Measurements from ENCODE around the gene ATP11A.
"Not testable (repeated sequence)": the region's sequence is repeated elsewhere in the genome, so short reads cannot be mapped to it uniquely, and the experiment has no call there.

Gene ATP11A

GRCh38 chr13:112785483-112785856 lies 95.6 kb downstream of the ATP11A start:
- TF ChIP-seq CTCF (IDR thresholded peaks at IDR 0.05; ENCODE audit: borderline replicate concordance, extremely low read depth, low read length, poor library complexity, severe bottlenecking) (no peak), EZH2 (IDR thresholded peaks at IDR 0.05; ENCODE audit: borderline replicate concordance, low read depth, low read length, severe bottlenecking) (no peak)

GRCh38 chr13:112786810-112787209 lies 97.0 kb downstream of the ATP11A start:
- H3K27ac ChIP-seq (ENCODE audit: low read length); ATAC-seq (ENCODE audit: insufficient read depth, low read depth); H3K9me3 ChIP-seq (ENCODE audit: insufficient read depth, low read length, severe bottlenecking); H3K4me1 ChIP-seq (ENCODE audit: insufficient read depth, low read length); H3K9ac ChIP-seq (ENCODE audit: low read depth, low read length); DNase-seq; H3K27me3 ChIP-seq (ENCODE audit: insufficient read depth, low read length, poor library complexity); H3K4me2 ChIP-seq (ENCODE audit: insufficient read depth, low read length); H3K4me3 ChIP-seq (ENCODE audit: low read depth in 1 of 2, low read length in 2 of 2); H2AFZ ChIP-seq (ENCODE audit: low read depth, low read length): not testable (repeated sequence)
- H3K36me3 ChIP-seq (ENCODE audit: insufficient read depth, low read length): peaks cover 40% of the 10 kb centered on the region
- peaks cover 24% of the 10 kb centered on the region; the same call in 1 of the 2 replicates for H3K79me2 ChIP-seq (ENCODE audit: insufficient read depth, low read length)
- peaks cover 40% of the 10 kb centered on the region for H4K20me1 ChIP-seq (ENCODE audit: insufficient read depth, low read length)

More at GRCh38 chr13:112785483-112785856, 95.6 kb downstream of the ATP11A start:
- Histone ChIP-seq H3K4me1 (ENCODE audit: insufficient read depth, low read length) (no peaks in the 10 kb centered on the region), H2AFZ (ENCODE audit: low read depth, low read length) (no peak overlapping the region), H3K4me3 (ENCODE audit: low read depth in 1 of 2, low read length in 2 of 2) (no peak overlapping the region), H3K9ac (ENCODE audit: low read depth, low read length) (no peak overlapping the region), H3K79me2 (ENCODE audit: insufficient read depth, low read length) (peaks cover 37% of the 10 kb centered on the region), H3K36me3 (ENCODE audit: insufficient read depth, low read length) (peaks cover 29% of the 10 kb centered on the region), H3K9me3 (ENCODE audit: insufficient read depth, low read length, severe bottlenecking) (no peaks in the 10 kb centered on the region), H3K27ac (ENCODE audit: low read length) (no peak overlapping the region), H3K4me2 (ENCODE audit: insufficient read depth, low read length) (no peak overlapping the region), H4K20me1 (ENCODE audit: insufficient read depth, low read length) (peaks cover 47% of the 10 kb centered on the region), H3K27me3 (ENCODE audit: insufficient read depth, low read length, poor library complexity) (no peaks in the 10 kb centered on the region)
- ATAC-seq (ENCODE audit: insufficient read depth, low read depth): no peak
- DNase-seq: no peak

- H3K27me3 ChIP-seq (ENCODE audit: insufficient read depth, low read length, poor library complexity): no peaks in the 10 kb centered on the region
- H3K4me3 ChIP-seq (ENCODE audit: low read depth in 1 of 2, low read length in 2 of 2): no peak overlapping the region
- no peak overlapping the region for H2AFZ ChIP-seq (ENCODE audit: low read depth, low read length)
- no peaks in the 10 kb centered on the region for H3K4me1 ChIP-seq (ENCODE audit: insufficient read depth, low read length)
- no peaks in the 10 kb centered on the region for H3K79me2 ChIP-seq (ENCODE audit: insufficient read depth, low read length)
- no peak overlapping the region for H3K4me2 ChIP-seq (ENCODE audit: insufficient read depth, low read length)
- DNase-seq: no peak
- peaks cover 45% of the 10 kb centered on the region for H3K36me3 ChIP-seq (ENCODE audit: insufficient read depth, low read length)
- ATAC-seq (ENCODE audit: insufficient read depth, low read depth): no peak
- TF ChIP-seq EZH2 (IDR thresholded peaks at IDR 0.05; ENCODE audit: borderline replicate concordance, low read depth, low read length, severe bottlenecking) (no peak), CTCF (IDR thresholded peaks at IDR 0.05; ENCODE audit: borderline replicate concordance, extremely low read depth, low read length, poor library complexity, severe bottlenecking) (no peak)
- peaks cover 10% of the 10 kb centered on the region for H4K20me1 ChIP-seq (ENCODE audit: insufficient read depth, low read length)
- no peak overlapping the region for H3K27ac ChIP-seq (ENCODE audit: low read length)
- H3K9me3 ChIP-seq (ENCODE audit: insufficient read depth, low read length, severe bottlenecking): no peaks in the 10 kb centered on the region
- H3K9ac ChIP-seq (ENCODE audit: low read depth, low read length): no peak overlapping the region
Measured at GRCh38 chr13:112790735-112791641, 101.2 kb downstream of the ATP11A start.

GRCh38 chr13:112791663-112792440 lies 102.0 kb downstream of the ATP11A start:
- TF ChIP-seq CTCF (IDR thresholded peaks at IDR 0.05; ENCODE audit: borderline replicate concordance, extremely low read depth, low read length, poor library complexity, severe bottlenecking) (no peak), EZH2 (IDR thresholded peaks at IDR 0.05; ENCODE audit: borderline replicate concordance, low read depth, low read length, severe bottlenecking) (no peak)
- no peak overlapping the region for H3K4me2 ChIP-seq (ENCODE audit: insufficient read depth, low read length)
- no peaks in the 10 kb centered on the region for H3K4me1 ChIP-seq (ENCODE audit: insufficient read depth, low read length)
- no peak overlapping the region for H3K4me3 ChIP-seq (ENCODE audit: low read depth in 1 of 2, low read length in 2 of 2)
- no peak for ATAC-seq (ENCODE audit: insufficient read depth, low read depth)
- H4K20me1 ChIP-seq (ENCODE audit: insufficient read depth, low read length): peaks cover 10% of the 10 kb centered on the region
- no peak for DNase-seq
- no peaks in the 10 kb centered on the region for H3K9me3 ChIP-seq (ENCODE audit: insufficient read depth, low read length, severe bottlenecking)
- no peak overlapping the region for H2AFZ ChIP-seq (ENCODE audit: low read depth, low read length)
- H3K36me3 ChIP-seq (ENCODE audit: insufficient read depth, low read length): peaks cover 49% of the 10 kb centered on the region
- no peak overlapping the region for H3K9ac ChIP-seq (ENCODE audit: low read depth, low read length)
- H3K79me2 ChIP-seq (ENCODE audit: insufficient read depth, low read length): no peaks in the 10 kb centered on the region
- no peaks in the 10 kb centered on the region for H3K27me3 ChIP-seq (ENCODE audit: insufficient read depth, low read length, poor library complexity)
- H3K27ac ChIP-seq (ENCODE audit: low read length): no peak overlapping the region

Measured in DND-41 (cell line).